ENCODE measurements around the gene PLCXD3.

Gene PLCXD3

GRCh38 chr5:41284938-41285337, 225.5 kb downstream of the PLCXD3 start:
- no peak for TF ChIP-seq CTCF (IDR thresholded peaks at IDR 0.05)
- no peak for DNase-seq (ENCODE audit: low spot score)

GRCh38 chr5:41281215-41281810, 229.1 kb downstream of the PLCXD3 start:
- DNase-seq (ENCODE audit: low spot score): no peak

More at GRCh38 chr5:41284938-41285337, 225.5 kb downstream of the PLCXD3 start:
- H3K27ac ChIP-seq: no peak overlapping the region
- no peak overlapping the region for H3K4me3 ChIP-seq

GRCh38 chr5:41279040-41279439, 231.4 kb downstream of the PLCXD3 start:
- H3K27ac ChIP-seq: no peak overlapping the region
- no peak for TF ChIP-seq CTCF (IDR thresholded peaks at IDR 0.05)
- no peak for DNase-seq (ENCODE audit: low spot score)
- no peak overlapping the region for H3K4me3 ChIP-seq

More at GRCh38 chr5:41281215-41281810, 229.1 kb downstream of the PLCXD3 start:
- H3K27ac ChIP-seq: no peak overlapping the region
- no peak overlapping the region for H3K4me3 ChIP-seq
- no peak for TF ChIP-seq CTCF (IDR thresholded peaks at IDR 0.05)

GRCh38 chr5:41277476-41278245, 232.7 kb downstream of the PLCXD3 start:
- TF ChIP-seq CTCF (IDR thresholded peaks at IDR 0.05): no peak
- H3K4me3 ChIP-seq: no peak overlapping the region
- no peak for DNase-seq (ENCODE audit: low spot score)
- no peak overlapping the region for H3K27ac ChIP-seq

GRCh38 chr5:41275813-41276512, 234.4 kb downstream of the PLCXD3 start:
- Histone ChIP-seq H3K27ac (no peak overlapping the region), H3K4me3 (no peak overlapping the region)
- no peak for TF ChIP-seq CTCF (IDR thresholded peaks at IDR 0.05)
- DNase-seq (ENCODE audit: low spot score): no peak

- Histone ChIP-seq H3K4me3 (peak overlapping the region; percentile 44), H3K27ac (no peak overlapping the region)
- no peak for DNase-seq (ENCODE audit: low spot score)
- peak; percentile 51 for TF ChIP-seq CTCF (IDR thresholded peaks at IDR 0.05)
Observed at GRCh38 chr5:41270423-41271251, 239.8 kb downstream of the PLCXD3 start.

All from coronary artery (tissue), 2 donors.